Iris pigment epithelial cell (primary cell): Measurements from ENCODE around the gene NAGLU.
A peak's percentile ranks its signal among the peaks of the same experiment; 100 is the strongest.

Source experiments
- DNase-seq: peaks from one replicate; pipeline ENCODE4 v3.0.0-alpha.2; 2011; ENCODE audit warnings: low read depth

NAGLU gene

GRCh38 chr17:42565523-42566214 lies 29.6 kb downstream of the NAGLU start:
- no peak for DNase-seq

- DNase-seq, result no peak
Measured at GRCh38 chr17:42566215-42566882, 30.3 kb downstream of the NAGLU start.

GRCh38 chr17:42566883-42567573 lies 31.0 kb downstream of the NAGLU start, which contains the start of gene MLX:
Gene MLX, plus strand, starts transcription at chr17:42567100. Its CDS starts 25 bp downstream, at chr17:42567125.
- peak; percentile 79 for DNase-seq

- DNase-seq, result no peak
Measured at GRCh38 chr17:42568341-42569111, 32.5 kb downstream of the NAGLU start.

- no peak for DNase-seq
Measured at GRCh38 chr17:42571435-42572225, 35.6 kb downstream of the NAGLU start.

GRCh38 chr17:42573095-42573494 lies 37.1 kb downstream of the NAGLU start:
- DNase-seq, result no peak

- no peak for DNase-seq
Measured at GRCh38 chr17:42574463-42574862, 38.4 kb downstream of the NAGLU start.

GRCh38 chr17:42577140-42577531 lies 41.1 kb downstream of the NAGLU start:
- DNase-seq, result no peak

- peak; percentile 96 for DNase-seq
Measured at GRCh38 chr17:42577532-42578281, 41.7 kb downstream of the NAGLU start, which contains the start of gene PSMC3IP. Gene PSMC3IP, minus strand, starts transcription at chr17:42577729. Its CDS starts 43 bp downstream, at chr17:42577686.

- peak; percentile 64 for DNase-seq
Measured at GRCh38 chr17:42578282-42578869, 42.3 kb downstream of the NAGLU start.

- no peak for DNase-seq
Measured at GRCh38 chr17:42579794-42580551, 43.9 kb downstream of the NAGLU start.

- no peak for DNase-seq
Measured at GRCh38 chr17:42581744-42582270, 45.8 kb downstream of the NAGLU start.

GRCh38 chr17:42584880-42585279 lies 48.8 kb downstream of the NAGLU start:
- DNase-seq, result no peak

GRCh38 chr17:42585353-42585752 lies 49.3 kb downstream of the NAGLU start:
- peak; percentile 43 for DNase-seq

GRCh38 chr17:42586514-42587230 lies 50.6 kb downstream of the NAGLU start:
- DNase-seq, result no peak

- no peak for DNase-seq
Measured at GRCh38 chr17:42590886-42591285, 54.8 kb downstream of the NAGLU start.

- DNase-seq, result no peak
Measured at GRCh38 chr17:42591411-42591810, 55.4 kb downstream of the NAGLU start.
